Neural cell (in vitro differentiated cells): ENCODE data around the gene EFCAB12.
"Not testable (repeated sequence)": the region's sequence is repeated elsewhere in the genome, so short reads cannot be mapped to it uniquely, and the experiment has no call there.

Source experiments
- CTCF ChIP-seq: fragments of 450-650 bp; IDR thresholded peaks from 2 replicates; pipeline ENCODE4 v1.5.1; 2014; ENCODE audit warnings: antibody characterized with exemption, mild to moderate bottlenecking, moderate library complexity; ENCODE audit not compliant: poor library complexity, severe bottlenecking
- EZH2 ChIP-seq: fragments of 200-600, 300-800 bp; shearing (Covaris generic), sonication (generic); IDR thresholded peaks from 2 replicates; pipeline ENCODE4 v1.6.1; 2014; ENCODE audit warnings: antibody characterized with exemption, low read length, borderline replicate concordance, mild to moderate bottlenecking; ENCODE audit not compliant: insufficient read depth, poor library complexity, severe bottlenecking
- POLR2AphosphoS5 ChIP-seq: IDR thresholded peaks from 2 replicates; pipeline ENCODE4 v1.6.1; 2012
- RAD21 ChIP-seq: fragments of 450-650 bp; conservative IDR thresholded peaks from 2 replicates; pipeline ENCODE4 v1.6.1; 2014; ENCODE audit warnings: antibody characterized with exemption, mild to moderate bottlenecking, moderate library complexity
- REST ChIP-seq: IDR thresholded peaks from 2 replicates; pipeline ENCODE4 v1.6.1; 2012; ENCODE audit warnings: borderline replicate concordance
- SMC3 ChIP-seq: fragments of 450-650 bp; conservative IDR thresholded peaks from 2 replicates; pipeline ENCODE4 v1.6.1; 2014; ENCODE audit warnings: antibody characterized with exemption, mild to moderate bottlenecking, moderate library complexity; ENCODE audit not compliant: poor library complexity
- TAF1 ChIP-seq: IDR thresholded peaks from 2 replicates; pipeline ENCODE4 v1.6.1; 2012; ENCODE audit warnings: low read depth

DNA sequence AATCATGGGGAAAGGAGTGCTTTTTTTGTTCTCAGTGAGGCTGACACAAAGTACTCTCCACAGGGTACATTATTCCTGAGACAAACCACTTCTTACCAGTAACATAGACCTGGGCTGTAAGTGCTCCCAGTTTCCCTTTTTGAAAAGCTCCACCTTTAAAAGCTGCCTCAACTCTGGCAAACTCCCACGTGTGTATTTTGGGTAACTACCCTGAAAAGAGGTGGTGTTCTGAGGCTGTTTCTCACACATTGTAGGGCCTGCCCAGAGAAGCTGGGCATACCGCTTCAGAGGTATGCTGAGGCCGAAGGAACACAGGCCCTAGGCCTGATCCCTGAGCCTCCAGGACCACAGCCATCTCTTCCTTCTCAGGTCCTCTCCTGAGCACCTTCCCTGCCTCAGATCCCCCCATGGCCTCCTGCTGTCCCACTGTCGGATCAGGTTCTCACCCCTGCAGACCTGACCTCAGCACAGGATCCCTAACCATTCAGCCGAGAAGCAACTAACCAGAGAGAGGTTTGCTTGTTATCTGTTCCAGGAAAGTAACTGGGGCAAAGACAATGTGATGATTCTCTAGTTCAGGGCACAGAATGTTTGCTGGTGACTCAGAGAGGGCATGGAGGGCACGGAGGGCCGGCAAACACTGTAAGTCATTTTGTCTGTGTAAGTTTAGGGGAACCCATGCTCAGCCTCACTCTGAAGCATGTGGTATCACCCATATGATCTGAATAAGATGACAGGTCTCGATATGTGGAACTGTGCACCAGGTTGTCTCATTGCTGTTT lies 36.1 kb downstream of the EFCAB12 start:
- not testable (repeated sequence) for TF ChIP-seq RAD21, CTCF, TAF1, EZH2, POLR2AphosphoS5, REST, SMC3
